GM21381 (cell line): Measurements from ENCODE around the gene TEX48.

Experiments
- ATAC-seq: cut with Tn5 transposase; IDR thresholded peaks from one replicate; pipeline ENCODE4 v1.9.1; 2021; ENCODE audit warnings: mild to moderate bottlenecking, moderate library complexity; ENCODE audit not compliant: unreplicated experiment

The TEX48 gene

GRCh38 chr9:114694146-114694545 is 12.2 kb upstream of the TEX48 start:
- no peak for ATAC-seq

- ATAC-seq = no peak
Observed at GRCh38 chr9:114693248-114693855, 11.4 kb upstream of the TEX48 start.

GRCh38 chr9:114691956-114692295 is 9.9 kb upstream of the TEX48 start:
- no peak for ATAC-seq

GRCh38 chr9:114691046-114691955 is 9.3 kb upstream of the TEX48 start:
- ATAC-seq = peak; percentile 57

- ATAC-seq = no peak
Observed at GRCh38 chr9:114690308-114690707, 8.3 kb upstream of the TEX48 start.

GRCh38 chr9:114689813-114690212 is 7.8 kb upstream of the TEX48 start:
- no peak for ATAC-seq

GRCh38 chr9:114688909-114689610 is 7.1 kb upstream of the TEX48 start:
- ATAC-seq = no peak

GRCh38 chr9:114688379-114688778 is 6.4 kb upstream of the TEX48 start:
- ATAC-seq = no peak

- no peak for ATAC-seq
Observed at GRCh38 chr9:114687034-114687433, 5.0 kb upstream of the TEX48 start.

- no peak for ATAC-seq
Observed at GRCh38 chr9:114685951-114686350, 4.0 kb upstream of the TEX48 start.

GRCh38 chr9:114684036-114684435 is 2.0 kb upstream of the TEX48 start:
- no peak for ATAC-seq

GRCh38 chr9:114682846-114683245 is 854 bp upstream of the TEX48 start:
- no peak for ATAC-seq

- no peak for ATAC-seq
Observed at GRCh38 chr9:114680259-114681001, 1.6 kb downstream of the TEX48 start.

GRCh38 chr9:114678795-114679194 is 3.2 kb downstream of the TEX48 start:
- no peak for ATAC-seq

GRCh38 chr9:114678130-114678529 is 3.9 kb downstream of the TEX48 start:
- no peak for ATAC-seq

- ATAC-seq = no peak
Observed at GRCh38 chr9:114677418-114677817, 4.6 kb downstream of the TEX48 start.

- no peak for ATAC-seq
Observed at GRCh38 chr9:114676901-114677300, 5.1 kb downstream of the TEX48 start.

- no peak for ATAC-seq
Observed at GRCh38 chr9:114674798-114675540, 7.0 kb downstream of the TEX48 start.

- ATAC-seq = no peak
Observed at GRCh38 chr9:114674076-114674797, 7.8 kb downstream of the TEX48 start.

- no peak for ATAC-seq
Observed at GRCh38 chr9:114671605-114672004, 10.4 kb downstream of the TEX48 start.
